Stimulated activated CD4-positive, alpha-beta T cell treated with anti-CD3 and anti-CD28 coated beads, TNF-alpha, amount 100 ng/mL, for 4 hours (primary cell): Measurements from ENCODE around the gene EEIG2.
"Not testable (repeated sequence)": the region's sequence is repeated elsewhere in the genome, so short reads cannot be mapped to it uniquely, and the experiment has no call there.

Experiments
- DNase-seq, 3 experiments: peaks; one replicate each; pipeline ENCODE4 v3.0.0-alpha.2; 2020; ENCODE audit warnings: low read depth in 3 of 3

The EEIG2 gene

GRCh38 chr1:108547493-108547892 lies 12.4 kb upstream of the EEIG2 start:
- DNase-seq: not testable (repeated sequence)

DNA sequence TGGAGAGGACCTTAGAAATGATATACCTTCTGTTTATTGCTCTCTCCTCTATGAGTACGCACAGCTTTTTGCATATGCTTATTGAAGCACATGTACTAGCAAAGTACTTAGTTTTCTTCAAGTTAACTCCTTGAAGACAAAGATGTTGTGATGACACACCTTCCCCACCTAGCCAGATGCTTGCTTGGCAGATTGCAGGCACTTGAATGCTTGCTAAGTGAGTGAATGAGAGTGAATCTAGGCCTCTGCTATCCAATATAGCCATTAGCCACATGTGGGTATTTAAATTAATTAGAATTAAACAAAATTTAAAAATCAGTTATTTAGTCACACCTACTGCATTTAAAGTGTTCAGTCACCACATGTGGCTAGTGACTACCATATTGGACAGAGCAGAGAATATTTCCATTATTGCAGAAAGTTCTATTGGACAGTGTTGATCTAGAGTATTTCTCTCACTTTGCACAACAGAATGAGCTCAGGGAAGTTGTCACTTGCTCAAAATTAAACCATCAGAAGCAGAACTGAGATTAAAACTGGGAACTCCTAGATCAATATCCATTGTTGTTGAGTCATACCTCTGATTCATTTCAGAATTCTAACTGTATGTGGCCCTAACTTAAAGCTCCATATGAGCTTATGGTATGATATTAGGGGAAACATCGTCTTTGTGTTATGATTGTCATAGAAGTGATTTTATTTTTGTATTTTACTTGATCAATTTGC lies 8.6 kb upstream of the EEIG2 start:
- no peak for DNase-seq

DNA sequence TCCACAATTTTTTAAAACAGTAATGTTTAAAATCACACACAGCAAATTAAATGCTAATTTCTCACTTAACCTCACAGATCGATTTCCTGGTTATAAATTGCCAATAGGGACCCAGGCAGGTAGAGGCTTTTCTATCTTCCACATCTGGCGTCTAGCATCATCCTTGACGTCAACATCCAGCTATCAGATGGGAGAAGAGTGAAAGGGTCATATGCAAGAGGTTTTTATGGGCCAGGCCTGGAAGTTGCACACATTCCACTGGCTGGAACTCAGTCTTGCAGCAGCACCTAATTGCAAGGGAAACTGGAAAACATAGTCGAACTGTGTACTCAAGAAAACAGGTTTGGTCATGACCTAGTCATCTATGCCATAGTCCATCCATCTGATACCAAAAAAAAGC lies 6.0 kb upstream of the EEIG2 start:
- no peak for DNase-seq

DNA sequence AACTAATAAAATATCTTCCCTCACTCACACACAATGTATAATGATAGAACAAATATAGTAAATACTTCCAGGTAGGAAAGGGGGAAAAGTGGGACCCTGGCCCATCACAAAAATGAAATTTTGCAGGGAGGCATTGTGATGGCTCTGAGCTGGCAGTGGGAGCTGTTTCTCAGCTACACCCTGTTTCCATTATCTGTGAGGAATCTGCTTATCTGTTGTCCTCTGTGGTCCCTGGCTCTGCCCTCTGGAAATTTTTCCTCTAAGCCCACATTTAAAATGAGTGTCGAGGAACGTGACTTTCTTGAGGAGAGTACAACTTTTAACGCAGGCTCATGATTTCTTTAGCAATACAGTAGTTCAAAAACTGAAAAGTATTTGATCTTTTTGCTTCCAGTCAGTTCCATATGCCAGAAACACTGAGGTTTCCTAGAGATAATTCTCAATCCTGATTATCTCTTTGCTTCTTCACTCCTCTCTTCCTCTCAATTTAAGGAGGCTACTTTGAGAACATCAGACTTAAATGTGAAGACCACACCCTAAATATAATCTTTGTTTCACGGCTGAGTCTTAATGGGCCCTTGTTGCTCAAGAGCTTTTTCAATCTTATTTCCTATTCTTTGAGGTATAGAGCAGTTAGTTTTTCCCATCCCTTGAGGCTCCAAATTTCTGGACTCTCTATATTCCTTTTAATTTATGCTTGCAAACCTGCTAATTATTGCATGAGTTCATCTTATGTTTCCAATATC lies 5.0 kb upstream of the EEIG2 start:
- DNase-seq: no peak

DNA sequence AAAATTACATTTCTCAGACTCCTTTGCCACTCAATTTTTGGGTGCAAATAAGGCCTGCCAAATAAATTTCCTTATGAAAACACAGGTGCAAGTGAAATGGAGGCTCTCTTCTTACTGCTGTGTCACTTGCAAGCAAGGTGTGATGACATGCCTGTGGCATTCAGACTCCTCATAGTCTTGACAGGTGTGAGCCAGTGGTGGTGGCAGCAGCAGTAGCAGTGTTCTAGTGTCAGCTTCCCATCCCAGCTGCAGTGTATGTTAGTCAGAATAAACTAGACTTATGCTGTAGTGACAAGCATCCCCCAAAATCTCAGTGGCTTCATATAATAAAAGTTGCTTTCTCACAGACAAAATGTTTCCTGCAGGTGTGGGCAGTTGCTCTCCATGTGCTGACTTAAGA lies 3.8 kb upstream of the EEIG2 start:
- no peak for DNase-seq

DNA sequence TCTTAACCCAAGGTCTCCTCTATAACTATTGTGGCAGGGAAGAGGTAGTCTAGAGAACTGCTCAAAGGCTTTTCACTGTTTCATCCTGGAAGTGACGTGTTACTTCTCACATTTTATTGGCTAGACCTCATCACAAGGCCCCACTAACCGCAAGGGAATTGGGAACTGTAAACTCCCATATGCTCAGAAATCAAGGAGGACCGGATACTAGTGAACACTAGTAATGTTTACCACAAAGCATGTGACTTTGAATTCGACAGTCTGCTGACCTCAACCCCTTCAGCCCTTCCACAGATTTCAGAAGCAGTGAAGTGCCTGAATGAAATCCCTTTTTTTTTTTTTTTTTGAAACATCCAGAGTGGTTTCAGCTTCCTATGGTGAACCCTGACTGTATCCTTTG lies 3.4 kb upstream of the EEIG2 start:
- DNase-seq: no peak

- no peak for DNase-seq
Measured at GRCh38 chr1:108557296-108557695, 2.6 kb upstream of the EEIG2 start.

DNA sequence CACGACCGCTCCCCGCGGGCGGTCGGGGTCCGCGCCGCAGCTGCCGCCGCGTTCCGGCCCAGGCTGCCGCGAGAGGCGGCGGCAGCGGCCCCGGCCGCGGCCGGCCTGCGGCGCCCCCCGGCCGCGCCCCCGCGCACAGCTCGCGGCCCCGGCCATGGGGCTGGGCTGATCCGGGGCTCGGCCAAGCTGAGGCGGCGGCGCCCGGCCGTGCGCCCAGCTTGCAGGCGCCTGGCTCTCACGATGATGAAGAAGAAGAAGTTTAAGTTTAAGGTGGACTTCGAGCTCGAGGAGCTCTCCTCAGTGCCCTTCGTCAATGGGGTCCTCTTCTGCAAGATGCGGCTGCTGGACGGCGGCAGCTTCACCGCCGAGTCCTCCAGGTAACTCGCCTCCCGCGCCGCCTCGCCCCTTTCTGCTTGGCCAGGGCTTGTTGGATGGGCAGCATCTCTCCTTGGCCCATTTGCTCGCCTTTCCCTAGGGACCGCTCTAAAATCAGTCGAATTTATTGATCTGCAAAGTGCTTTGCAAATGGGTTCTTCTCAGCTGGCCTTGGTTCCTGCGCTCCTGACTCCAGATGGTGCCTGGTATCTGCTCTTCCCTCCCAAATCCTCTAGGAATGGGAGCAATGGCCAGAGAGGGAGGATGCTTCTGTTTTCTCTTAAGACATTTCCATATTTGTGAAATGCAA lies 431 bp downstream of the EEIG2 start:
- DNase-seq: peak in 1 of 3 experiments; percentile 5

DNA sequence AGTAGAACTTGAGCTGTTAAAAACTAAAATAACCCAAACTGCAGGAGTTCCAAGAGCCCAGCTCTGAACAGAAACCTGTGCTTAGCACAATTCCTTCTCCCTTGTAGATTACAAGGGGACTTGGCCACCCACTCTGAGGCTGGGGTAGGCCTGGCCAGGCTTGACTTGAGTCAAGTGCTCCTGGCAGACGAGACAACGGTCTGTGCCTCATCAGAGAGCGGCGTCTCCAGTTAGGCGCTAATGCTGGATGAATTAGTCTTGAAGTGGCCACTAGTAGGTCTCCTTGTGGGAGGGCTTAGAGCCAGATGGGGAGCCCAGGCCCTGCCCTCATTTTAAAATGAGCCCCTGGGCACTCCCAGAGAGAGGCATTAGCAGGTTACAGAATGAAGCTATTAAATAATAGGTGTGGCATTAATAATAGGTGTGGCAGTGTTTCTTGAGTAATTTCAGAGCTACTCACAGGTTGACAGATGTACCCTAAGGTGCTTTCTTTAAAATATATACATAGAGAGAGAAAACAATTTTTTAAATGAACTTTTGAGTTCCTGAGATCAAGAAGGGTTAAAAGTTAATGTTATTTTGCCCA lies 1.1 kb downstream of the EEIG2 start:
- DNase-seq: peak in 2 of 3 experiments; percentile 8 to 14

DNA sequence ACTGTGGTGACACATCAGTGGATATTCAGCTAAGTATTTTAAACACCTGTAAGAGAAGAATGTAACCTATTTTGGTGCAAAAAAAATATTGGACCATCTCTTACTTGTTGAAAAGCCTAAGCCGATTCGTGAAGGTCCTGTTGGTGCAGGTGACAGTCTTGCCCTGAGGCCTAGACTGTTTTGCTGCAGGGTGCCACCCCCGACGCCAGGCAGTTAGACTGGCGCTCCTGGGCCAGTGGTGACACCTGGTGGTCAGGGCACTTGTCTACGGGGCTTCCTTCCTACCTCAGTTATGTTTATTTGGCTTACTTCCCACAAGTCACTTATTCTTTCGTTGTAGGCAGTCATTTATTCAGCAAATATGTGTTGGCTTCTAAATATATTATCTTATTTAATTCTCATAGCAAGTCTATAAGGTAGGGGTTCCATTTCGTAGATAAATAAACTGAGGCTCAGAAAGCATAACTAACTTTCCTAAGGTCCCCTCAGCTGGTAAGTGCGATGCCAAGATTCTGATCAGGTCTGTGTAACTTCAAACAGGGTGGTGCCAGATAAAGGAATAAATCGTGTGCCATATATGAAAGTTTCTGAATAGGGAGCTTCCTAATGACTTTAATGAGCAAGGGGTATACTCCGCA lies 1.9 kb downstream of the EEIG2 start:
- peak; percentile 49 to 72 (median 66) for DNase-seq

GRCh38 chr1:108563808-108564207 lies 3.9 kb downstream of the EEIG2 start:
- no peak for DNase-seq

- DNase-seq: no peak
Measured at GRCh38 chr1:108565081-108565480, 5.2 kb downstream of the EEIG2 start.

GRCh38 chr1:108565512-108565911 lies 5.6 kb downstream of the EEIG2 start:
- DNase-seq: no peak

- DNase-seq: no peak
Measured at GRCh38 chr1:108568589-108568988, 8.7 kb downstream of the EEIG2 start.

DNA sequence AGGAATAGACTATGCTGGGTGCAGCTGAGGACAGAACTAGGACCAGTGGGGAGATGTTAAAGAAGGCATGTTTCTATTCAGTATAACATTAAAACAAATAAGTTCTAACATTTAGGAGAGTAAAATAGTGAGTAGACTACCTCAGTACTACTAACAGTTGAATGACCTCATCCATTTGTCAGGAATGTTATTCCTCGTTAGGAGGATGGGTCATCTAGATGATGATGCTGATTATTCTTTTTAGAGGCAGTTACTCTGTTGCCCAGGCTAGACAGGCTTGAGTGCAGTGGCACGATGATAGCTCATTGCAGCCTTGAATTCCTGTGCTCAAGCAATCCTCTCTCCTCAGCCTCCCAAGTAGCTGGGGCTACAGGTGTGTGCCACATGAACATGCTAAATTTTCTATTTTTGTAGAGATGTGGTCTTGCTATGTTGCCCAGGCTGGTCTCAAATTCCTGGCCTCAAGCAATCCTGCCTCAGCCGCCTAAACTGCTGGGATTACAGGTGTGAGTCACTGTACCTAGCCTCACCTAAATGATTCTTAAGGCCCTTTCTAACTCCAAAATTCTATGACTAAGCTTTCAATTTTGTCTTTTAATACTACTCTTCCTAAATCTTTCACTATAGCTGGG lies 9.3 kb downstream of the EEIG2 start:
- DNase-seq: no peak

DNA sequence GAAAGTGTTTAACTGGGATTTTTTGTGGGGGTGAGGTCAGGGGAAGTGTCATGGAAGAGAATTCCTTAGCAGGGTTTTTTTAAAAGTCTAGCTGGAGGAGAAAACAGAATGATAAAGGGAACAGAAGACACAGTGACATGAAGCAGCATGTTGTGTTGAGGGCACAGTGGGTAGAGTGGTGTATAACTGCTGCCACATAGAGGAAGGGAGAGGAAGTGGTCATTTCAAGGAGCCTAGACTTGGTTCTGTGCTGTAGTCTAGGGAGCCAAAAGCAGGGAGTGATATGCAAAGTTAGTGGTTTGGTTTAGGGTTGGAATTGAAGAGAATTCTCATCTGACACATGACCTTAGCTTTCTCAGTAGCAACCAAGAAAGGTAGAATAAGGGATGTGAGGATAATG lies 10.2 kb downstream of the EEIG2 start:
- DNase-seq: no peak

DNA sequence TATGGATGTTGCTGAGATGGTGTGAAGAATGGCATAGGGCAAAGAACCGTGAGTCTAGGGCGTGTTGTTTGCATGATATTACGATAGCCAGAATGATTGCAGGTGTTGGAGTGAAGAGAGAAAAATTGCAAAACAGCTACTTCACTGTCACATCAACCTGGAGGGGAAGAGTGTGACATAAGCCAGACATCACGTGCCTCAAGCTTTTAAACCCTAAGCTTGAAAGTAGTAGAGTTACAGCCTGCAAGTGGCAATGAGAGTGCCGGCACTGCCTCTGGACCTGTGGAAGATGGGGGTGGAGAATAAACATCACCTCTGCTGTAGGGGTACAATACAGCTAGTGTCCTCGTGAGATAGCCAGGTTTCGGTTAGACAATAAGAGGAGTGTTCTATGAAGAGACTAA lies 11.1 kb downstream of the EEIG2 start:
- DNase-seq: no peak

DNA sequence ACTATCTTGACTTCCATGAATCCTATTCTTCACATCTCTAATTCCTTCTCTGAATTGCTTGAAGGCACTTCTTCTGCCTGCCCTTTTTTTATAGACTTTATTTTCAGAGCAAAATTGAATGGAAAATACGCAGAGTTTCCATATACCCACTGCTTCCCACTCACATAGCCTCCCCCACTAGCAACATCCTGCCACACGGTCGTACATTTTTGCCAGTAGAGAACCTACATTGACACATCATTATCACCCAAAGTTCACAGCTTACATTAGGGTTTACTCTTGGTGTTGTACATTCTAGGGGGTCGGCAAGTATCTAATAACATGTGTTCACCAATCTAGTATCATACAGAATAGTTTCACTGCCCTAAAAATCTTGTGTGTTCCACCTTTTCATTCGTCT lies 12.3 kb downstream of the EEIG2 start:
- DNase-seq: peak in 1 of 3 experiments; percentile 18

DNA sequence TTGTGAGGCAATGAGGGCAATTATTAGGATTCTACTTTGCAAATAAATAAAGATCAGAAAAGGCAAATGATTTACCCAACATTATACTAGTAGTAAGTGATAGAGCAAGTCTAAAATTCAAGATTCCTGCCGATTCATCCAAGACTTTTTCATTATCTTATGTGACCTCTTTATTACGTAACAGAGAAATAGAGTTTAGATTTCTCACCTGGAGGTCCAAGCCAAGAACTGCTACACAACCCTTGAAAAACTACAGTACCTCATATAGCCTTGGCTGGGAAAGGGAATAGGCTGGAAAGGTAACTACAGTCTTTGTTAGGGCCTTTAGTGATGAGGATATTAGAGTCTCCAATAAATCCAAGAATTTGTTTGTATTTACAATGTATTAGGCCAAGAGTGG lies 13.3 kb downstream of the EEIG2 start:
- DNase-seq: no peak

DNA sequence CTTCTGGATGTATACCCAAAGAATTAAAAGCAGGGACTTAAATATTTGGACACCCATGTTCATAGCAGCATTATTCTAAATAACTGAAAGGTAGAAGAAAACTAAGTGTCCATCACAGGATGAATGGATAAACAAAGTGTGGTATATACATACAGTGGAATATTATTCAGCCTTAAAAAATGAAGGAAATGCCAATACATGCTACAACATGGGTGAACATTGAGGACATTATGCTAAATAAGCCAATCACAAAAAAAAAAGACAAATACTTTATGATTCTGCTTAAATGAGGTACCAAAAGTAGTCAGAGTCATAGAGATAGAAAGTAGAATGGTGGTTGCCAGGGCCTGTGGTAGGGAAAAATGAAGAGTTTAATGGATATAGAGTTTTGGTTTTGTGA lies 14.1 kb downstream of the EEIG2 start:
- no peak for DNase-seq

GRCh38 chr1:108575375-108575774 lies 15.5 kb downstream of the EEIG2 start:
- no peak for DNase-seq
